Panc1 (cell line): Measurements from ENCODE around the gene SAMD11. TPM values are rescaled to one million over a fixed set of nuclear protein-coding genes. Genes with fewer than 3 reads are reported as not detected.

Experiments
- ATAC-seq: fragments of 200-7000 bp; cut with Tn5 transposase; 2 replicates; pipeline ENCODE4 v1.9.1; 2020; ENCODE audit warnings: mild to moderate bottlenecking, moderate library complexity
- BruUV-seq: library from RNA; stranded (reverse); fragments of 400-500 nt; replicated peaks from 2 replicates; lab custom pipeline; 2021; lab: Mats Ljungman, UMichigan
- CTCF ChIA-PET: fragments of 300-600 bp; sonication (Branson Sonifier 250); formaldehyde crosslinking; loops from one replicate; lab custom pipeline; 2022; ENCODE audit warnings: antibody characterized with exemption; lab: Charles Lee
- POLR2A ChIA-PET: fragments of 300-600 bp; sonication (Branson Sonifier 250); formaldehyde crosslinking; loops from one replicate; lab custom pipeline; 2022; ENCODE audit warnings: antibody characterized with exemption; lab: Charles Lee
- DNase-seq: peaks from one replicate; pipeline ENCODE4 v3.0.0-alpha.2; 2010; ENCODE audit warnings: low read depth, low spot score
- H3K27ac ChIP-seq: 2 replicates; pipeline ENCODE4 v1.5.1; 2011; ENCODE audit warnings: mild to moderate bottlenecking, low read length, inconsistent platforms
- H3K27me3 ChIP-seq: fragments of 200-500 bp; sonication (Bioruptor generic); 2 replicates; pipeline ENCODE4 v1.6.0; 2014; ENCODE audit warnings: low read length, inconsistent platforms; ENCODE audit not compliant: control insufficient read depth, insufficient read depth
- H3K36me3 ChIP-seq: fragments of 200-500 bp; sonication (Bioruptor generic); 2 replicates; pipeline ENCODE4 v1.5.1; 2014; ENCODE audit warnings: inconsistent platforms, mild to moderate bottlenecking, low read length, moderate library complexity; ENCODE audit not compliant: control insufficient read depth, insufficient read depth
- H3K4me1 ChIP-seq: 2 replicates; pipeline ENCODE4 v1.5.1; 2011; ENCODE audit warnings: inconsistent platforms, mild to moderate bottlenecking, low read length, moderate library complexity; ENCODE audit not compliant: control insufficient read depth, insufficient read depth
- H3K4me3 ChIP-seq, 2 experiments: 2 replicates each; pipeline ENCODE4 v1.5.1; 2011 to 2012; ENCODE audit warnings: low read depth in 2 of 2, low read length in 2 of 2, mild to moderate bottlenecking in 2 of 2, inconsistent platforms in 1 of 2, moderate library complexity in 1 of 2
- H3K9me3 ChIP-seq: fragments of 200-500 bp; sonication (Bioruptor generic); 2 replicates; pipeline ENCODE4 v1.5.1; 2014; ENCODE audit warnings: low read depth, mild to moderate bottlenecking, inconsistent platforms, low read length, moderate library complexity; ENCODE audit not compliant: control insufficient read depth, insufficient read depth
- POLR2AphosphoS5 ChIP-seq: IDR thresholded peaks from 2 replicates; pipeline ENCODE4 v1.6.1; 2012; ENCODE audit warnings: mild to moderate bottlenecking, low read depth, low read length, moderate library complexity
- SIN3A ChIP-seq: IDR thresholded peaks from 2 replicates; pipeline ENCODE4 v1.6.1; 2012; ENCODE audit warnings: low read depth, mild to moderate bottlenecking, low read length, moderate library complexity, borderline replicate concordance; ENCODE audit not compliant: insufficient read depth
- TCF7L2 ChIP-seq: IDR thresholded peaks from 2 replicates; pipeline ENCODE4 v1.6.1; 2011; ENCODE audit warnings: mild to moderate bottlenecking, low read depth, low read length, inconsistent platforms
- in situ Hi-C: cut with HindIII; loops from 2 replicates; pipeline ENCODE4 v1.10.0; 2016; ENCODE audit warnings: low sequenced_read_pairs, low pct_unique_long_range_greater_than_20kb
- intact Hi-C: fragments of 100-400 bp; cut with micrococcal nuclease; formaldehyde crosslinking; loops from one replicate; pipeline ENCODE4 v1.10.0; 2022; ENCODE audit not compliant: unreplicated experiment
- total RNA-seq: library from RNA; stranded (reverse); gene quantifications from one replicate; pipeline ENCODE4 v1.2.1, GENCODE V29; 2021; ENCODE audit not compliant: unreplicated experiment
- TF ChIP-seq, protein P1 (sequence below): fragments of 450-650 bp; IDR thresholded peaks from 2 replicates; pipeline ENCODE4 v1.5.1; 2017; ENCODE audit warnings: mild to moderate bottlenecking
- TF ChIP-seq, protein P2 (sequence below), 2 experiments: IDR thresholded peaks; 2 replicates each; pipeline ENCODE4 v1.6.1; 2011 to 2012; ENCODE audit warnings: low read depth in 2 of 2, control low read depth in 1 of 2, low read length in 1 of 2, mild to moderate bottlenecking in 1 of 2, moderate library complexity in 1 of 2; ENCODE audit not compliant: insufficient read depth in 1 of 2

Gene SAMD11
- total RNA-seq, 1 experiment from 2014 or later = 51.8 TPM

DNA sequence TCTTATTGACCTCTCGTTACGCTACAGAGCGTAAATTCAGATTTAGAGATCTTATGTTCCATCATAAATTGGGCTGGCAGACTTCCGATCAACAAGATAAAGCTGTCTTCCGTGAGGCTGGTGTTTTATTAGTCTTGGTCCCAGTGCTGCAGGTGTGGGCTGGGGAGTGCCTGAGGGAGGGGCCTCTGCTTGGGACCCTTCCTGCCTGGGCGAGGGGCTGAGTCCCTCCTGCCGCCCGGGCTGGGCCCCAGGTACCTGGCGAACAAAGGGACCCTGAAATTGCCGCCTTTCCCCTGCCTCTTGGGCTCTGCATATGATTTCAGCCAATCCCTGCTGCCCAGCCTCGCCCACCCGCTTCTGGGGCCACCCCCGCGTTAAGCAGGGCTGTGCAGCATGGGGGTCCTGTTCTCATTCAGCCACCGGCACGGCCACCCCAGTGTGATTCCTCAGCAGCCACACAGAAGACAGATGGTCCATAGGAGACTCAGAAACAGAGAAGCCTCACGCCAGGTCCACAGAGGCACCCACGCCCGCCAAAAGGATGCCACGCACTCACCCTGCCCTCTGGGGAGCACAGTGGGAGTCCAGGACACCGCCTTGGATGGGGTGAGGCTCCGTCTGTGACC, 6.1 kb upstream of the SAMD11 start:
- Histone ChIP-seq H3K27me3 (no peaks in the 10 kb centered on the region), H3K9me3 (no peaks in the 10 kb centered on the region), H3K4me1 (peaks cover 78% of the 10 kb centered on the region), H3K36me3 (no peaks in the 10 kb centered on the region), H3K27ac (peak overlapping the region; percentile 65; the same call in 1 of the 2 replicates), H3K4me3 (no peak overlapping the region)
- in situ Hi-C loops = no loop called here
- DNase-seq (no peak), ATAC-seq (no peak)
- TF ChIP-seq POLR2AphosphoS5 = no peak; the same call in 1 of the 2 replicates
- 0 out of 2 replicates have a peak, but pooled peaks have one; percentile 27 for TF ChIP-seq TCF7L2
- intact Hi-C loops = no loop called here
- ChIA-PET CTCF (no interaction called here), POLR2A (no interaction called here)
- no TSS peak for BruUV-seq

DNA sequence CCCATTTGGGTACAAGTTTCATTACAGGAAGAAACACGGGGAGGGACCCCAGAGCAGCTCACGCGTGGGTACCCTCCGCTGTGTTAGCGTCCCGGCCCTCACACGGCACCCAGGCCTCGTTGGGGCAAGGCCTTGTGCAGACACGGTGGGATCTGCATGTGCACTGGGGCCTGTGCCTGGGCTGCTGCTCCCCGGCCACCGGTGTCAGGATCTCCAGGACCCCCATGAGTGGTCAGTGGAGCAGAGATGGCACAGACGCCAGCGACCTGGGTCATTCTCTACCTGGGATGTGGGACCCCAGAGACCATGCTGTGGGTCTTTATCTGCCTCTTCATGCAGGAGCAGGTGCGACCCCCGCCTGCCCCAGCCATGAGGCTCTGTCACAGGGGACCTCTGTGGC, 5.4 kb upstream of the SAMD11 start:
- Histone ChIP-seq H3K27ac (peak overlapping the region; percentile 17; the same call in 1 of the 2 replicates), H3K27me3 (no peaks in the 10 kb centered on the region), H3K4me3 (no peak overlapping the region), H3K36me3 (no peaks in the 10 kb centered on the region), H3K4me1 (peaks cover 78% of the 10 kb centered on the region), H3K9me3 (no peaks in the 10 kb centered on the region)
- ChIA-PET CTCF (no interaction called here), POLR2A (no interaction called here)
- in situ Hi-C loops (no loop called here), intact Hi-C loops (no loop called here)
- DNase-seq (no peak), ATAC-seq (no peak)
- BruUV-seq = no TSS peak
- TF ChIP-seq, protein P1, sequence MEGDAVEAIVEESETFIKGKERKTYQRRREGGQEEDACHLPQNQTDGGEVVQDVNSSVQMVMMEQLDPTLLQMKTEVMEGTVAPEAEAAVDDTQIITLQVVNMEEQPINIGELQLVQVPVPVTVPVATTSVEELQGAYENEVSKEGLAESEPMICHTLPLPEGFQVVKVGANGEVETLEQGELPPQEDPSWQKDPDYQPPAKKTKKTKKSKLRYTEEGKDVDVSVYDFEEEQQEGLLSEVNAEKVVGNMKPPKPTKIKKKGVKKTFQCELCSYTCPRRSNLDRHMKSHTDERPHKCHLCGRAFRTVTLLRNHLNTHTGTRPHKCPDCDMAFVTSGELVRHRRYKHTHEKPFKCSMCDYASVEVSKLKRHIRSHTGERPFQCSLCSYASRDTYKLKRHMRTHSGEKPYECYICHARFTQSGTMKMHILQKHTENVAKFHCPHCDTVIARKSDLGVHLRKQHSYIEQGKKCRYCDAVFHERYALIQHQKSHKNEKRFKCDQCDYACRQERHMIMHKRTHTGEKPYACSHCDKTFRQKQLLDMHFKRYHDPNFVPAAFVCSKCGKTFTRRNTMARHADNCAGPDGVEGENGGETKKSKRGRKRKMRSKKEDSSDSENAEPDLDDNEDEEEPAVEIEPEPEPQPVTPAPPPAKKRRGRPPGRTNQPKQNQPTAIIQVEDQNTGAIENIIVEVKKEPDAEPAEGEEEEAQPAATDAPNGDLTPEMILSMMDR = no peak
- TF ChIP-seq POLR2AphosphoS5 = 0 out of 2 replicates have a peak, but pooled peaks have one; percentile 30

DNA sequence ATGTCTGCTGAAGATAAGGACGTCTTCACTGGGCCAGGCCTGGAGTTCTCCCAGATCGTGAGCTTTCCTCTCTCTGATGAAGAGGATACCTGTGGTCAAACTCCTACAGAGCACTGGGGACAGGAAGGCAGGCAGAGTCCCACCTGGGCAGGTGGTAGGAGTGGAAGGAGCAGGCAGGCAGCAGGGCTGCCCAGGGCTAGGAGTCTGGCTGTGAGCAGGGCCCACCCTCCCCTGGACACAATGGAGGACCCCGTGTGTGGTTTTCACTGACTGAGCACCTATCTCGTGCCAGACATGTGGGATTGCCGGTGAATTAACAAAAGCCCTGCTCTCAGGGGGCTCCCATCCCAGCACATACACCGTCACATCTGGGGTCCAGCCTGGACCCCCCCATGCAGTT, 4.9 kb upstream of the SAMD11 start:
- Histone ChIP-seq H3K27me3 (no peaks in the 10 kb centered on the region), H3K9me3 (no peaks in the 10 kb centered on the region), H3K27ac (peak overlapping the region; percentile 34; the same call in 1 of the 2 replicates), H3K4me1 (peaks cover 75% of the 10 kb centered on the region), H3K4me3 (no peak overlapping the region), H3K36me3 (no peaks in the 10 kb centered on the region)
- ChIA-PET CTCF (no interaction called here), POLR2A (no interaction called here)
- DNase-seq (no peak), ATAC-seq (no peak)
- TF ChIP-seq, protein P1 = no peak
- TF ChIP-seq POLR2AphosphoS5 (no peak), TCF7L2 (no peak), SIN3A (no peak)
- TF ChIP-seq, protein P2, sequence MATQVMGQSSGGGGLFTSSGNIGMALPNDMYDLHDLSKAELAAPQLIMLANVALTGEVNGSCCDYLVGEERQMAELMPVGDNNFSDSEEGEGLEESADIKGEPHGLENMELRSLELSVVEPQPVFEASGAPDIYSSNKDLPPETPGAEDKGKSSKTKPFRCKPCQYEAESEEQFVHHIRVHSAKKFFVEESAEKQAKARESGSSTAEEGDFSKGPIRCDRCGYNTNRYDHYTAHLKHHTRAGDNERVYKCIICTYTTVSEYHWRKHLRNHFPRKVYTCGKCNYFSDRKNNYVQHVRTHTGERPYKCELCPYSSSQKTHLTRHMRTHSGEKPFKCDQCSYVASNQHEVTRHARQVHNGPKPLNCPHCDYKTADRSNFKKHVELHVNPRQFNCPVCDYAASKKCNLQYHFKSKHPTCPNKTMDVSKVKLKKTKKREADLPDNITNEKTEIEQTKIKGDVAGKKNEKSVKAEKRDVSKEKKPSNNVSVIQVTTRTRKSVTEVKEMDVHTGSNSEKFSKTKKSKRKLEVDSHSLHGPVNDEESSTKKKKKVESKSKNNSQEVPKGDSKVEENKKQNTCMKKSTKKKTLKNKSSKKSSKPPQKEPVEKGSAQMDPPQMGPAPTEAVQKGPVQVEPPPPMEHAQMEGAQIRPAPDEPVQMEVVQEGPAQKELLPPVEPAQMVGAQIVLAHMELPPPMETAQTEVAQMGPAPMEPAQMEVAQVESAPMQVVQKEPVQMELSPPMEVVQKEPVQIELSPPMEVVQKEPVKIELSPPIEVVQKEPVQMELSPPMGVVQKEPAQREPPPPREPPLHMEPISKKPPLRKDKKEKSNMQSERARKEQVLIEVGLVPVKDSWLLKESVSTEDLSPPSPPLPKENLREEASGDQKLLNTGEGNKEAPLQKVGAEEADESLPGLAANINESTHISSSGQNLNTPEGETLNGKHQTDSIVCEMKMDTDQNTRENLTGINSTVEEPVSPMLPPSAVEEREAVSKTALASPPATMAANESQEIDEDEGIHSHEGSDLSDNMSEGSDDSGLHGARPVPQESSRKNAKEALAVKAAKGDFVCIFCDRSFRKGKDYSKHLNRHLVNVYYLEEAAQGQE (IDR thresholded peaks at IDR 0.05; ENCODE audit: insufficient read depth in 1 of 2, low read depth in 2 of 2, low read length in 1 of 2) = no peak
- in situ Hi-C loops (no loop called here), intact Hi-C loops (no loop called here)
- BruUV-seq = no TSS peak
